OCI-LY3 (cell line): ENCODE data around the gene CDH23.

ENCODE experiments used
- H2AFZ ChIP-seq: fragments of 200-600, 300-600 bp; shearing (Covaris generic); 2 replicates; pipeline ENCODE4 v1.6.0; 2014; ENCODE audit warnings: antibody characterized with exemption, low read depth, low read length
- H3K27ac ChIP-seq: fragments of 200-600, 300-600 bp; sonication (generic); 2 replicates; pipeline ENCODE4 v1.5.1; 2014; ENCODE audit warnings: mild to moderate bottlenecking, low read length, moderate library complexity, mixed read lengths
- H3K27me3 ChIP-seq: fragments of 200-600, 300-600 bp; sonication (generic); 2 replicates; pipeline ENCODE4 v1.6.1; 2014; ENCODE audit warnings: low read depth, low read length, mixed read lengths
- H3K36me3 ChIP-seq: fragments of 200-600, 300-600 bp; sonication (generic); replicated peaks from 2 replicates; pipeline ENCODE3; 2014; ENCODE audit warnings: low read depth, low read length, mixed read lengths
- H3K4me1 ChIP-seq: fragments of 300-600, 200-600 bp; sonication (generic); 2 replicates; pipeline ENCODE4 v1.6.1; 2014; ENCODE audit warnings: low read length, mixed read lengths
- H3K4me2 ChIP-seq: fragments of 200-600, 300-600 bp; sonication (generic); 2 replicates; pipeline ENCODE4 v1.6.1; 2014; ENCODE audit warnings: low read length, mixed read lengths
- H3K4me3 ChIP-seq: fragments of 300-600, 200-600 bp; sonication (generic); 2 replicates; pipeline ENCODE4 v1.5.1; 2014; ENCODE audit warnings: antibody characterized with exemption, mild to moderate bottlenecking, low read length, moderate library complexity
- H3K79me2 ChIP-seq: fragments of 300-600, 200-600 bp; shearing (Covaris generic); 2 replicates; pipeline ENCODE4 v1.6.1; 2014; ENCODE audit warnings: mild to moderate bottlenecking, low read length, mixed read lengths
- H3K9ac ChIP-seq: fragments of 300-600, 200-600 bp; shearing (Covaris generic); 2 replicates; pipeline ENCODE4 v1.6.0; 2014; ENCODE audit warnings: mild to moderate bottlenecking, low read length, moderate library complexity
- H3K9me3 ChIP-seq: fragments of 200-600, 300-600 bp; shearing (Covaris generic); 2 replicates; pipeline ENCODE4 v1.6.1; 2014; ENCODE audit warnings: low read length, mixed read lengths; ENCODE audit not compliant: insufficient read depth
- H4K20me1 ChIP-seq: fragments of 200-600, 300-600 bp; sonication (generic); 2 replicates; pipeline ENCODE4 v1.6.1; 2016; ENCODE audit warnings: low read length, mixed read lengths; ENCODE audit not compliant: insufficient read depth
- EZH2phosphoT487 ChIP-seq: fragments of 200-600 bp; shearing (Covaris generic); IDR thresholded peaks from 2 replicates; pipeline ENCODE4 v1.6.1; 2018; ENCODE audit warnings: antibody characterized with exemption, mixed run types, low read depth
- TF ChIP-seq, protein P1 (sequence below): fragments of 200-600, 300-600 bp; sonication (generic); IDR thresholded peaks from 2 replicates; pipeline ENCODE4 v1.5.1; 2014; ENCODE audit warnings: antibody characterized with exemption, low read length, low read depth

CDH23 gene

DNA sequence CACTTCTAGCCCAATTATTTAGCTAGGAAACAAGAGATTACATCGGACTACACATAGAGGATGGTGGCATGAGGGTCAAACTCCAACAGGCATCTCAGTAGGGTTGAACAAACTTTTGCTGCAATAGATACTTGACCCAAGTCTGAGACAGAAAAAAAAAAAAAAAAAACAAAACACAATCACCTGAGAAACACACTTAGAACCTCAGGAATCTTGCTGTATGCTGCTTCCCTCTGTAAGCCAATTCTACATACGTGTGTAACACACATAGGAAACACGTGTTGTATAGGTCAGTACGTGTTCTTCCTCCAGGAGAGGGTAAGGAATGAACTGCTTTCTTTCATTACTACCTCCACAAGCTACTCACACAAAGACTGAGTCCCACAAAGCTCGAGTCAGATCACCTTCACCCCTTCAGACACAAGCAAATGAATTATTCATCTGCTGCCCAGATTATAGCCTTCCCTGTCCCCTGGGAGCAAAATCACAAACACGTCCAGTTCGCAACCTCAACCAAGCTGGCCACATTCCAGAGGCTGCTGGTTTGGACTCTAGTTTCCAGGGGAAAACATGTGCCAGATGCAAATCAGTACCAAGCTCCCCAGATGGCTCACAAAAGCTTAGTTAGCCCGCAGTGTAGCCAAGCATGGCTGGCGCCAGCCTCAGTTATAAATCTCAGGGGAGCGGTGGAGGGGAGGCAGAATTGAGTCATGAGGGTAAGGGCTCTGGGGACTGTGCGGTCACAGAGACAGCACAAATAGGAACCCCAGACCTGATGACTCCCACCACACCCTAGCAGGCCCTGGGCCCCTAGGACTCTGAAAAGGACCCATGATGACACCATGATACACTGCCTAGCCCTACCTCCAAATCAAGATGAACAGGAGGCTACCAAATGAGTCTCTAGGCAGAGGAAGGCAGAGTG, 439.2 kb downstream of the CDH23 start:
- H2AFZ ChIP-seq, result no peak overlapping the region
- peaks cover 44% of the 10 kb centered on the region for H3K27me3 ChIP-seq
- peak overlapping the region; percentile 99 for H3K4me2 ChIP-seq
- peak overlapping the region; percentile 30 for H3K27ac ChIP-seq
- H4K20me1 ChIP-seq, result peaks cover 89% of the 10 kb centered on the region
- H3K9me3 ChIP-seq, result no peaks in the 10 kb centered on the region
- H3K79me2 ChIP-seq, result peaks cover 11% of the 10 kb centered on the region
- peak; percentile 88 for TF ChIP-seq EZH2phosphoT487
- TF ChIP-seq, protein P1, sequence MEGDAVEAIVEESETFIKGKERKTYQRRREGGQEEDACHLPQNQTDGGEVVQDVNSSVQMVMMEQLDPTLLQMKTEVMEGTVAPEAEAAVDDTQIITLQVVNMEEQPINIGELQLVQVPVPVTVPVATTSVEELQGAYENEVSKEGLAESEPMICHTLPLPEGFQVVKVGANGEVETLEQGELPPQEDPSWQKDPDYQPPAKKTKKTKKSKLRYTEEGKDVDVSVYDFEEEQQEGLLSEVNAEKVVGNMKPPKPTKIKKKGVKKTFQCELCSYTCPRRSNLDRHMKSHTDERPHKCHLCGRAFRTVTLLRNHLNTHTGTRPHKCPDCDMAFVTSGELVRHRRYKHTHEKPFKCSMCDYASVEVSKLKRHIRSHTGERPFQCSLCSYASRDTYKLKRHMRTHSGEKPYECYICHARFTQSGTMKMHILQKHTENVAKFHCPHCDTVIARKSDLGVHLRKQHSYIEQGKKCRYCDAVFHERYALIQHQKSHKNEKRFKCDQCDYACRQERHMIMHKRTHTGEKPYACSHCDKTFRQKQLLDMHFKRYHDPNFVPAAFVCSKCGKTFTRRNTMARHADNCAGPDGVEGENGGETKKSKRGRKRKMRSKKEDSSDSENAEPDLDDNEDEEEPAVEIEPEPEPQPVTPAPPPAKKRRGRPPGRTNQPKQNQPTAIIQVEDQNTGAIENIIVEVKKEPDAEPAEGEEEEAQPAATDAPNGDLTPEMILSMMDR, result no peak
- peaks cover 38% of the 10 kb centered on the region for H3K4me1 ChIP-seq
- peak overlapping the region; percentile 68 for H3K4me3 ChIP-seq
- H3K36me3 ChIP-seq, result peaks cover 15% of the 10 kb centered on the region
- no peak overlapping the region; the same call in 1 of the 2 replicates for H3K9ac ChIP-seq

DNA sequence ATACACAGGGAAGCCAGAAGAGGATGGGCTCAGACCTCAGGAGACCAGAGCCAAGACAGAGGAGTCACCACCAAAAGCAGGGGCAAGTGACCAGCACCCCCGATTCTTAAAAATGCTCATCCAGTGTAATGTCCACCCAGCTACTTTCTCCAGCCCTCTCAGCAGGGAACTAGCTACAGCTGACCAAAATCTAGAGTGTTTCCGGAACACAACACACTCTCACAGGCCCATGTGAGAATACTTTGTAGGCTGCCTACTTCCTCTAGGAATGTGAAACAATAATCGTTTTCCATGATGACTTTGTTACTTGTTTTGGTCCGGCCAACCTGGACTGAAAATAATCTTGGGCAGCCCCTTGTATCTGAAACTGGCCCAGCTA, 439.9 kb downstream of the CDH23 start:
- Histone ChIP-seq H3K79me2 (peaks cover 11% of the 10 kb centered on the region), H3K27ac (peak overlapping the region; percentile 30), H3K36me3 (peaks cover 9% of the 10 kb centered on the region), H3K4me1 (peaks cover 38% of the 10 kb centered on the region), H3K4me3 (peak overlapping the region; percentile 68), H2AFZ (no peak overlapping the region), H3K9me3 (no peaks in the 10 kb centered on the region), H3K27me3 (peaks cover 48% of the 10 kb centered on the region), H3K9ac (no peak overlapping the region; the same call in 1 of the 2 replicates), H3K4me2 (peak overlapping the region; percentile 99), H4K20me1 (peaks cover 89% of the 10 kb centered on the region)
- no peak for TF ChIP-seq EZH2phosphoT487
- TF ChIP-seq, protein P1, result no peak

DNA sequence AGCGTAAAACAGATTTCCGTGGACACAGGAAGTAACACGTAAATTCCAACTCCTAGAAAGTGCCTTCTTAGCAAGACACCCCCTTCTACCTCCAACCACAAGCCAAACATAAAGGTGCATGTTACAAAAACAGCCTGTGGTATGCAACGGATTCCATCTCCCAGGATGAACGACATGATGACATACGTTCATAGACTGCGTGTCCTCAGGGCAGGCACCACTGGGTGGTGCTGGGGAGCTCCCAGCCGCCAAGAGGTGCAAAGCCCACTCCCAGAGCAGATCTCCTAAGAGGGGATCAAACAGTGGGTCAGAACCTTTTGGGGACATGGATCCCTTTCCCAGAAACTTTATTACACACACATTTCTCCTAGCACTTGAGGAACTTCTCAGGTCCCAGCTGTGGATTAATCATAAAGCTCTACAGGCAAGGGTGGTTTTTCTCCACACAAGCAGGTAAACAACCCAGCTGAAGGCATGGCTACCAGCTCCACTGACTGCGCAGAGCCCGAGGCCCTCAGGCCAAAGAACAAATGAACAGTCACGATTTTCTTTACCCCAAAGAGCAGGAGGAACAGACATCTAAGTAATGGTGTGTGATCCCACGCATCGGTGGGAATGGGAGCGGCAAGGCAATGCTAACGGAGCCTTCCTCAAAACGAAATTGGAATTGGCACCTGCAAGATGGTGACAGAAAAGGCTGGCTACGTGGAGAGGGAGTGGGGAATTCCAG, 440.5 kb downstream of the CDH23 start:
- Histone ChIP-seq H3K79me2 (peaks cover 14% of the 10 kb centered on the region), H3K4me2 (peak overlapping the region; percentile 99), H3K27ac (no peak overlapping the region), H3K9me3 (no peaks in the 10 kb centered on the region), H3K4me3 (peak overlapping the region; percentile 68), H2AFZ (no peak overlapping the region), H4K20me1 (peaks cover 86% of the 10 kb centered on the region), H3K9ac (no peak overlapping the region), H3K27me3 (peaks cover 48% of the 10 kb centered on the region), H3K4me1 (peaks cover 38% of the 10 kb centered on the region), H3K36me3 (peaks cover 3% of the 10 kb centered on the region)
- TF ChIP-seq EZH2phosphoT487, result no peak
- TF ChIP-seq, protein P1, result peak; percentile 67
